Fibroblast of peridontal ligament (primary cell): Measurements from ENCODE around the gene LRP6.
"Not testable (repeated sequence)": the region's sequence is repeated elsewhere in the genome, so short reads cannot be mapped to it uniquely, and the experiment has no call there.

ENCODE experiments used
- DNase-seq: peaks from one replicate; pipeline ENCODE4 v3.0.0-alpha.2; 2010; ENCODE audit errors: extremely low read depth

Gene LRP6

DNA sequence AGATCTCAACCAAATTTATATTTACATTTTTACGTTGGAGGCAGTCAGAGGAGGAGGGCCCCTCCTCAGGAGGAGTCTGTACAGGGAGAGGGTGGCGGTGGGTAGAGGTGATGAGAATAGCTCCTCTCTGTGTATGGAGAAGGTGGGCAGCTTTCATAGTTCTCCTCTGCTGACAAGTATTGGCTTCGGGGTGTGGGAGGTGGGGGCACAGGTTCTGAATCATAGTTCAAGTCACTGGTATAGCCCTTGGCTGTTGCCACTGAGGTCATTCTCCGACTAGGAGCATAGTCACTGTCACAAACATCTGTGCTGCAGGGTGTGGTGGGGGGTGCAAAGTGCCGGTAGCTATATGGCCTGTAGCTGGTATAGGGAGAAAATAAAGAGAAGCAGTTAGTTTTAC is 145.8 kb downstream of the LRP6 start:
- DNase-seq, result no peak

DNA sequence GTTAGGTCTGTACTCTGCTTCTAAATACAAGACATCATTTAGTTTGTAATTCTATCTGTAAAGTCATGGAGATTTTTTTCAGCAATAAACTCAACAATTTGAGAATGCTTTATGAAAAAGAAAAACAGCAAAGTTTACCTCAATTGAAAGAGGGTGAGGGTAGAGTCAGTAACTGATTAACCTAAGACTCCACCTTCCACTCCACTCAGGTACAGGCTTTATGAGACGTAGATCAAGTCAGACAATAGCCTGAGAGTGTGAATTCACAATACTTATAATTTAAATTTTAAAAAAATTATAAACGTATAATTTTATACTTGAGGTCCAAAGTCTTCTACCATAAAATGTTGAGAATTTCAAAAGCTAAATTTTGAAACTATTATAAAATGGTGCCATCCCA is 150.2 kb downstream of the LRP6 start:
- no peak for DNase-seq

DNA sequence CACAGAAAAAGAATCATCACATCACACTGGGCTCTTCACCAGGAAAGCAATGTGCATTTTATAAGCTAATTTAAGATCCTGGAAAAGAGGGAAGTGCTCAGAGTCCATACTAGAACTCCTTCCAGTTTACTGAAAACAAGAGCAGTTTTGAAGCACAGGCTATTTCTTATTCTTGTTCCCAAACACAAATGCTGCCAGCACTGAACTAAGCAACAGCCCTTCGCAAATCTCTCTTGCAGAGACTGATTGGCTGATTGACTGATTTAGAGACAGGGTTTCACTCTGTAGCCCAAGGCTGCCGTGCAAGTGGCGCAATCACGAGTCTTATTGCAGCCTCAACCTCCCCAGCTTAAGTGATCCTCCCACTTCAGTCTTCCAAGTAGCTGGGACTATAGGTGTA is 151.3 kb downstream of the LRP6 start:
- DNase-seq, result no peak

DNA sequence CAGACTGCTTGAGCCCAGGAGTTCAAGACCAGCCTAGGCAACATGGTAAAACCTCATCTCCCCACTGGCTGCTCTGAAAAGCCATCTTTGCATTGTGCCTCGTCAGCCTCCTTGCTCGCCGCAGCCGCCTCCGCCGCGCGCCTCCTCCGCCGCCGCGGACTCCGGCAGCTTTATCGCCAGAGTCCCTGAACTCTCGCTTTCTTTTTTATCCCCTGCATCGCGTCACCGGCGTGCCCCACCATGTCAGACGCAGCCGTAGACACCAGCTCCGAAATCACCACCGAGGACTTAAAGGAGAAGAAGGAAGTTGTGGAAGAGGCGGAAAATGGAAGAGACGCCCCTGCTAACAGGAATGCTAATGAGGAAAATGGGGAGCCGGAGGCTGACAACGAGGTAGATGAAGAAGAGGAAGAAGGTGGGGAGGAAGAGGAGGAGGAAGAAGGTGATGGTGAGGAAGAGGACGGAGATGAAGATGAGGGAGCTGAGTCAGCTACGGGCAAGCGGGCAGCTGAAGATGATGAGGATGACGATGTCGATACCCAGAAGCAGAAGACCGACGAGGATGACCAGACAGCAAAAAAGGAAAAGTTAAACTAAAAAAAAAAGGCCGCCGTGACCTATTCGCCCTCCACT is 155.8 kb downstream of the LRP6 start:
- DNase-seq, result not testable (repeated sequence)

DNA sequence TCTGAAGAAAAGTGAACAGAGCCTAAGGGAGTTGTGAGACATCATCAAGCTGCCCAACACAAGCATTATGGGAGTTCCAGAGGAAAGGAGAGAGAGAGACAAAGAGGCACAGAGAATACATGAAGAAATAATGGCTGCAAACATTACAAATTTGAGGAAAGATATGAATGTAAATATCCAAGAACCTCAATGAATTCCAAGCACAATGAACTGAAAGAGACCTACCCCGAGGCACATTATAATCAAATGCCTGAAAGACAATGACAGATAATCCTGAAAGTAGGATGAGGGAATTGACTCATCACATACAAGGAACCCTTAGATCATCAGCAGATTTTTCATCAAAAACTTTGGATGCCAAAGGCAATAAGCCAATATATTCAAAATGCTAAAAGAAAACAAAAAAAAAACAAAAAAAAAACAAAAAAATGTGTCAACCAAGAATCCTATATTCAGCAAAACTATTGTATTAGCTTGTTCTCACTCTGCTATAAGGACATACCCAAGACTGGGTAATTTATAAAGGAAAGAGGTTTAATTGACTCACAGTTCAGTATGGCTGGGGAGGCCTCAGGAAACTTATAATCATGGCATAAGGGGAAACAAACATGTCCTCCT is 158.3 kb downstream of the LRP6 start:
- DNase-seq, result no peak

DNA sequence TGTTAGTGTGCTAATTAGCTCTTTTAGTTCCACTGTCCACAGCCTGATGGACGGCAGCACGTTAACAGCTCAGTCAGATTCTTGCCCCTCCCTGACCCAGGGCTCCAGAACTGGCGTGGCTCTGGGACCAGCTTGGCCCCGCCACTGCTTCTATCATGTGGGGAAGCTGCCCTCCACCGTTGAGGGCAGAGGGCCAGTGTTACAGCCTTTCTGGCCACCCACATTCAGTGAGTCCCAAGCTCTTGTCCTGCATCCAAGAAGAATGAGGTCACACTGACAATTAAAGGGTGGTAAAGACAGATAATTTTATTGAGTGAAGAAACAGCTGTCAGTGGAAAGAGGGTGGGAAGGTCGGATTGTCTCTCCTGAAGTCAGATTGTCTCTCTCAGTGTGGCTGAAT is 159.2 kb downstream of the LRP6 start:
- DNase-seq, result no peak

DNA sequence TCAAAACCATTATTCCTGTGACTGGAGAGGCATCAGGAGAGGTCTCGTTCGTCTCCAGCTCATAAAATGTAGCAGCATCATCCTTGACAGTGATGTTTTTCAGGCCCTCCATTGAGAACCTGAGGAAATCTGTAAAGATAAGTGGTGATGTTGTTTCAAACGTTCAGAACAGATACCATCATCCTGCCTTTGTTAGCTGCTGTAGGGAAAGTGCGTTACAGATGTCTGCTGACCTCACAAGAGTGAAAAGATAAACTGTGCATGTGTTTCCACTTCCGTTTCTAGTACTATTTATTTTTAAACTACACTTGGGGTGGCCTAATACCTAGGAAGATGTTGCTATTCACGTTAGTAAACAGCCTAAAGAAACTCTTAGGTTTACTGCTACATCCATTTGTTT is 167.7 kb downstream of the LRP6 start:
- no peak for DNase-seq

DNA sequence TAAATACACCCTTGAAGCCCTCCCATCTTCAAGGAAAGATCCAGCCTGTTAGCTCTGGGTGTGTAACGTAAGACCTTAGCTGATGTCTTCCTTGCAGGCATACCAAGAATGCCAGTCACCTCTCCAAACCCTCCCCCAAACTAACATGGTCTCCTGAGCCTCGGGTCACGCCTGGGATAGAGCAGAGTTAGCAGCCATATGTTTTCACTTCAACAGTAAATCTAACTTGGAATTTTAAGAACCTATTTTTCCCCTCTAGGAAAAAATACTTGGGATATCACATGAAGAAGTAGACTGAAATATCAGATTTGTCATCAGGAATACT is 168.2 kb downstream of the LRP6 start:
- no peak for DNase-seq

DNA sequence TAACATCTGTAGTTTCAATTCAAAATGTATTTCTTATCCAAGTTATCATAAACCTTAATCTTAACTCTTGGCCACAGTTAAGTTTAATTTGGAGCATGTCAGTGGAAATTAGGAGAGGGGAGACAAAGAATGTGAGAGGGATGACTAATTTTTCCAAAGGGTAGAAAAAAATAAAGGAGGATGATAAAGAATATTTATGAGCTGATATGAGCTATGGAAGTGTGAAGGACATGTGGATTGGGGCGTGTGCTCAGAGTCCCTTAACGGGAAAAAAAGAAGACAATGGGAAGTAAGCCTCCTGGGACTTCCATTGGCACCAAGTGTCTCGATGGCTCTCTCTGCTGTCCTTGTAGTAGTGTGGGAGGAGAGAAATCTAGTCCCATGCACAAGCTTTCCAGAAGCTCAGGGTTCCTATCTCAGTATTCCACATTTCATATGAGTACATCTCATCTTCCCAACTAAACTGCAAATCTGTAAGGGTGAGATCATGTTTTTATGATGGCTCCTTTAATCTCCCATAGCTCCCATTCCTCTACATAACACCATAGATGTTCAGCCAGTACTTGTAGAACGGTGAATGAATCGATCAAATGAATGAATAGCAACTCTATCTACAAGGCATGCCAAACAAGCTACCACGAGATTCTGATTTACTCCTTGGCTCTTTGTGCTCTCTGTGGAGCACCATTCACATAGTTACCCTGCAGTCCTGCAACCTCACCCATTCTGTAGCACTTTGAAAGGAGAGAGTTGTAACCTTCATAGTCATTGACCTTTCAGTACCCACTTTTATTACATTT is 168.8 kb downstream of the LRP6 start:
- DNase-seq, result no peak

DNA sequence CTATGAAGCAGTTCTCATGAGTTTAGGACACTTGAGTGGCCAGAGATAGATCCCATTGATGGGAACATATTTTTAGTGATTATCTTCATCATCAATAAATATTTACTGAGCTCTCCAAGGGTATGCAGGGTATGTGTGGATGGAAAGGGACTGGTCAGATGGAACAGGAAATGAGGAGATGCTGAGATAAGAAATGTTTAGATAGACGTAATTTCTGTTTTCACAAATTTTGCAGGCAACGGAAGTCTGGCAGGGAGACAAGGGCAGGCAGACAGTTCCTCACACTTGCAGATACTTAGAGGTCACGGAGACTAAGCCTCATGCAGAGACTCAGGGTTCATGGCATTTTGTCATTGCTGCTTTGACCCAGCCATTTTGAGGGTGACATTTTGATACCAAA is 171.8 kb downstream of the LRP6 start:
- no peak for DNase-seq

DNA sequence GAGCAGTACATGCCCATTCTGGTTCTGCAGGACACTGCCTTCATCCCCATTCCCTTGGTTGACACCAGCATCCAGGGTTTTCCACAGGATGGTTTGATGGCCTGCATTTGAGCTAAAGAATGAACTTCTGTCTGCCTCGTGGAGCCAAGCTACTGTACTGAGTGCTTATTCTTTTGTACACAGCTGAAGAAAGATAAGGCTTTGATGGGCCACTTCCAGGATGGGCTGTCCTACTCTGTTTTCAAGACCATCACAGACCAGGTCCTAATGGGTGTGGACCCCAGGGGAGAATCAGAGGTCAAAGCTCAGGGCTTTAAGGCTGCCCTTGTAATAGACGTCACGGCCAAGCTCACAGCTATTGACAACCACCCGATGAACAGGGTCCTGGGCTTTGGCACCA is 172.4 kb downstream of the LRP6 start:
- no peak for DNase-seq

DNA sequence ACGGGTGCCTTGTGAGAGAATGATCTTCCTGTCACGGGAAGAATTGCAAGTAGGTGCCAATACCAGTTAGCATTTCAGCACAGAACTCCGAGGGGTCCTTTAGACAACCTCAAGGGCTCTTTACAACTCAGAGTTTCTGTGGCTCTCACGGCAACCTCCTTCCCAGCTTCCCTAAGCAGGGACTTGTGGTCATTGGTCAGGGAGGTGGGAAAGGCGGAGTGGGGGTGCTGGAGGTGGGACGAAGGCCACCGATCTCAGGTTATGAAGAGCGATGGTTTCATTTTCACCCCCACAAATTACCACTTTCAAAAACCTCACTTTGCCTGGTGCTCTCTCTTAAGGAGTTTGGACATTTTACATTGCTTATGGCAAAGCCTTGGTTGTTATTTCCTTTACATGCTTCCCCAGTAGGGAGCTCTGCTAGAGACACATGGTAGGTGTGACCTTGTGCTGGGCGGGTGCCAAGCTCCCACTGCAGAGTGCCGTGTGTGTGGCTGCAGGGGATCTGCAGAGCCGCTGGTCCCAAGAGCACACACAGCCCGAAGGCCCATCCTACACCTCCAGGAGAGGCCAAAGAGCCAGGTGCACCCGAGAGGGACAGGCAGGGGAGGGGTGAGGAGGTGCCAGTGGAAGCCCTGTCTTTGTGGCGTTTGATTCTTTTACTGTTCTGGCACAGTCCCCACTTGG is 174.7 kb downstream of the LRP6 start:
- DNase-seq, result no peak

DNA sequence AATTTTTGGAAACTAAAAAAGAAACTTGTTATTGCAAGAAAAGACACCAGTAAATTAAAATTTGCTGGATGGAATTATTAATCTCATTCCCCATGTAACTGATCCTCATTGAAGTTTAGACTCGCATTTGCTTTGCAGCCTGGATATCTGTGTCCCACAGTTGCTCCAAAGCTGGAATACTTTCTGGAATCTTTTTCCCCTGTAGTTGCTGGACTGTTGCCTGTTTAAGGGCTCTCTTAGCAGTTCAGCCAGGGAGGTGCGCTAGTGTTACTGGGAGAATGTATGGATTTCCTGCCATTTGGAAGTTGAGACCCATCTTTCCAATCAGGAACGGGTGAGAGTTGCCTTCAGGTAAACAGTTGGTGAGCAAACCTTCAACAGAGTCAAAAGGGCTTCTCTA is 175.8 kb downstream of the LRP6 start:
- DNase-seq, result no peak

DNA sequence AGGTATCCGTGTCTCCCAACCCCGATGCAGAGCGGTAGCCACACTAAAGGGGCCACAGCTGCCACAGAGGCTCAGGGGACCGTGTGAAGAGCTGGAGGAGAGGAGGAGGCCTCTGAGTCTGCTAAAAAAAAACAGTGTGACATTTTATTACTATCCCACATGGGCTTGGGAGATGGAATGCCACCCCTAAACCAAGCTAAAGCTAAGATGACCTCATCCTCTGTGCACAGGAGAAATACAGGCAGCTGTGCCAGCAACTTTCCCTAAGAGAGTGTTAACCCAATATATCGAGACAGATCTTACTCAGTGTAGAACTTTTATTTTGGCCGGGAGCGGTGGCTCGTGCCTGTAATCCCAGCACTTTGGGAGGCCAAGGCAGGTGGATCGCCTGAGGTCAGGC is 178.1 kb downstream of the LRP6 start:
- DNase-seq, result no peak

DNA sequence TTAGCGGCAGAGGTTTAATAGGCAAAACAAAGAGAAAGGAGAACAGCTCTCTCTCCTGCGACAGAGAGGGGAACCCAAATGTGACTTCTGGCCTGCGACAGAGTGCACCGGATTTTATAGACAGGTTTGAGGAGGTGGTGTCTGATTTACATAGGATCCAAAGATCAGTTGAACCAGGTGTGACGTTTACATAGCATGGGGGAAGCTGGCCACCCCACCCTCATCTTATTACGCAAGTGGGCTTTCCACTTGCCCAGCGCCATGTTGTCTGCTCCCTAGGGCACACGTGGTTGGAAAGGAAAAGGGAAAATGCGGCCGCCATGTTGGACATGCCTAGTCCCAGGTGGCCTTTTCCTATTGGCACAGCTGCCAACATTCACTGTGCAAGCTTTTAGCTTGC is 178.7 kb downstream of the LRP6 start:
- no peak for DNase-seq

DNA sequence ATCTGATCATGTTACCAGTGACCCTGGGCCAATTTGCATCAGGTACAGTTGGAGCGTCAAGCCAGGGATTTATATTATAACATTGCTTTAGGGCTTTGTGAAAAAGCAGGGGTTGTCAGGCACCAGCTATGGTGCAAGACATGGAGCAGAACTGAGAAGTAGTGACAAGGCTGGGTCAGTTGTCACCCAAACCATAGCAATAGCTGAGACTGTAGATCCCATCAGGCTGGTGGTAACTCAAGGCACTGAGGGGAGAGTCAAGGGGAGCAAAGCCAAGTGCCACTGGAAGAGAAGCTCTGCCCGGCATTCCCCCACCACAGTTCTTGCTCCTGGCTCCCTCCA is 179.2 kb downstream of the LRP6 start:
- no peak for DNase-seq

DNA sequence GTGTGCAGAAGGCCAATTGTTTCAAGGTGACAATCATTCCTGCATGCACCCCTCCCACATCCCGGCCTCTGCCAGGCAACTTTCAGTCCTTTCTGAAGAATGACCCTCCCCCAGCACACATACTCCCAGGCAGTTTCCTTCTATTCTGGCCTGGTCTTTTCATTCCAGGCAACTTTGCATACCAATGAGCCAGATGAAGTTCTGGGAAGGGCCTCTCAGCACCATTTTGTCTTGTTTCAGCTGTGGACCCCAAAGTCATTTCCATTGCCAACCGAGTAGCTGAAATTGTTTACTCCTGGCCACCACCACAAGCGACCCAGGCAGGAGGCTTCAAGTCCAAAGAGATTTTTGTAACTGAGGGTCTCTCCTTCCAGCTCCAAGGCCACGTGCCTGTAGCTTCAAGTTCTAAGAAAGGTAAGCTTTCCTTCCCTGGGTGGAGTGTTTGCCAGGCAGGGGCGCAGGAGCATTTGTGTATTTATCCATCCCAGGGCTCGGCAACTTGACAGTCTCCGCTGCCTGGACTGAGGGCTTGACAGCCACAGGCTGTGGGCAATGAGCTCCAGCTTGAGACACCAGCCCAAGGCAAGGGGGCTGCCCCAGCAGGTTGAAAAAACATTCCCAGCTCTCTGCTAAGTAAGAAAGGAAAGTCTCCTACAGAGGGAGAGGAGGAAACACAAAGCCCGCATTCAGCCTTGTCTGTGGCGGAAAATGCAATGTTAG is 179.7 kb downstream of the LRP6 start:
- DNase-seq, result no peak

DNA sequence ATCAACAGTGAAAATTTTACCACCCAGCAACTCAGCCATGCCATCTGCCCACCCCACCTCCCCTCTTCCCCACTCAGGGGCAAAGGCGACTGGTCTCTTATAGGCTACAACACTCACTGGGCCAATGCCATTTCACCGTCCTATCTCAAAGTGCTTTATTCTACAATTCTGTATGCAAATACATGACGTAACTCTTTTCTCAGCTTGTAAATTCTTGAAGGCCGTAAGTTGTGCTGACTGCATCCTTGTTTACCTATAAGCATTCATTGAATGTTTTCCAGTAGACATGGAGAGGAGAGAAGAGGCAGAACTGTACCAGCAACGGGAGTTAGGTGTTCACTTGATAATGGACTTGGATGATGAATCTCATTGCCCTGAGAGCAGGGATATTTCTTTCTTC is 180.5 kb downstream of the LRP6 start:
- DNase-seq, result no peak

DNA sequence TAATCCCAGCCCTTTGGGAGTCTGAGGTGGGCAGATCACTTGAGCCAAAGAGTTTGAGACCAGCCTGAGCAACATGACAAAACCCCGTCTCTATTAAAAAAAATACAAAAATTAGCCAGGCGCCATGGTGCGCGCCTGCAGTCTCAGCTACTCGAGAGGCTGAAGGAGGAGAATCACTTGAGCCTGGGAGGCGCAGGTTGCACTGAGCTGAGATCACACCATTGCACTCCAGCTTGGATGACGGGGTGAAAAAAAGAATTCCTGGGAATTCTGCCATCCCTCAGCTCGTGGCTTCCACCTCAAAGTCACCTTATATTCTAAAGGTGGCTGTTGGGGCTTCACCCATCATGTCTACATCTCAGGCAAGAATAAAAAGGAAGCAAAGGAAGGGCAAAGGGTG is 183.2 kb downstream of the LRP6 start:
- no peak for DNase-seq

DNA sequence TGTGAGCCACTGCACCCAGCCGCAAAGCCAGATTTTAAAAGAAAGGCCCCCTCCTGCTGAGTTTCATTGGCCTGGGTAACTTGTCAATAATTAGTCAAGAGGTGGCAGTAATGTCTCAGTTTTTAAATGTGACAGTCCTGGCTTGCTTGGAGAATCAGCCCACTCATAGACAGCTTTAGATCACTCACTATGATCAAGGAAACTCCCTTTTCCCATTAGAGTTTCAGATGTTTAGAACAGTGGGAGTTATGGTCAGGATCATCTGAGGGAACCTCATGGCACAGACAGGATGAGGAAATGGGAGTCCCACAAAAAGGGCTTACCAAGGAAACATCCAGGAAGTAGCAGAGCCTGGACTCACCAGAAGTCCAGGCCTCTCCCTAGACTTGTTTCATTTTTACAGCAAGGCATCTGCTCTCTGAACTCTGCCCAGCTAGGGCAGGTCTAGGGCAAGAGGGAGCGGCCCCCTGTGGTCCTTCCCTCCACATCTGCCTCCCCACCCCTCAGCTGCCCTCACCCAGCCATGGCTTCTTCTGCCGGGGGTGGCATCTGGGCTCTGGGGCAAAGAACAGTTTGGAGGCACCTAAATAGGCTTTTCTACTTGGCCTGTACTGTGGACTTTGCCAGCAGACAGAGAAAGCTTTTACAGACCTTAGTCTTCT is 184.9 kb downstream of the LRP6 start:
- DNase-seq, result peak; percentile 70

DNA sequence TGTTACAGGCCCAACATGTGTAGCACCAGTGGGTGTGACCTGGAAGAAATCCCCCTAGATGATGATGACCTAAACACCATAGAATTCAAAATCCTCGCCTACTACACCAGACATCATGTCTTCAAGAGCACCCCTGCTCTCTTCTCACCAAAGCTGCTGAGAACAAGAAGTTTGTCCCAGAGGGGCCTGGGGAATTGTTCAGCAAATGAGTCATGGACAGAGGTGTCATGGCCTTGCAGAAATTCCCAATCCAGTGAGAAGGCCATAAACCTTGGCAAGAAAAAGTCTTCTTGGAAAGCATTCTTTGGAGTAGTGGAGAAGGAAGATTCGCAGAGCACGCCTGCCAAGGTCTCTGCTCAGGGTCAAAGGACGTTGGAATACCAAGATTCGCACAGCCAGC is 187.6 kb downstream of the LRP6 start:
- DNase-seq, result no peak
